ENCODE results near the gene FAM184B. TPM values are rescaled to one million over a fixed set of nuclear protein-coding genes. Genes with fewer than 3 reads are reported as not detected.

Gene FAM184B
- total RNA-seq, 1 experiment from 2014 or later = 0.09 TPM

DNA sequence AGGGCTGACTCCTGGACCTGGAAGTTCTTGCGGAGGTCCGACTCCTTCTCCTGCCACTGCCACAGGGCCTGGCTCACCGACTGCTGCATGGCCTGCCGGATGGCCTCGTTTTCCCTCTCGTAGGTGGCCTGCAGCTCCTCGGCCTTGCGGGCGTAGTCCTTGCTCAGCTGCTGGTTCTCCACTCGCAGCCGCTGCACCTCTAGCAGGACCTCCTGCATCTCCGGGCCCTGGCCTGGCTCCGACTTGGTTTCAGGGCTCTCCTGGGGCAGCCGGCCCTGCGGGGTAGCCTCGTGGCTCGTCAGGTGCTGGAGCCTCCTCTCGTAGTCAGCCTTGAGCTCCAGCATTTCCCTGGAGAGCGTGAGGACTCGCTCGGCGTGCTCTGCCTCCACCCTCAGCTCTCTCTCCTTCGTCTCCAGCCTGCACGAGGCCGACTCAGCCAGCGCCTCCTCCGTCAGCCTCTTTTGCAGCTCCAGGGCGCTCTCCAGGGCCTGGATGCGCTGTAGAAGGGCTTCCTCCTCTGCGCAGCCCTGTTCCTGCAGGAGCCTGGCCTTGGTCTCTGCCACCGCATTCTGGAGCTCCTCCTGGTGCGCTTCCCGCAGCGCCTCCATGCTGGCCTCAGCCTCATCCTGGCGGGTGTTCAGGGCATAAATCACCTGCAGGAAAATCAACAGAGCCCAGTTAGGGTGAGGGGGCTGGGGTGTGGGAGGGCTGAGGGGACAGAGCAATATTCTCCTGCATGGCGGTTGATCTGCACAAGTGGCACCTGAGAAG is 72.2 kb downstream of the FAM184B start:
- Mint-ChIP-seq H3K36me3 (ENCODE audit: insufficient read depth in 1 of 3, low read depth in 3 of 3) (no peaks in the 10 kb centered on the region), H3K4me3 (no peak overlapping the region), H3K4me1 (peaks cover 0 to 3% of the 10 kb centered on the region in 2 experiments; a peak in 1 of 4 replicates), H3K27ac (no peak overlapping the region), H3K27me3 (ENCODE audit: low read depth) (peaks cover 6% of the 10 kb centered on the region), H3K9me3 (no peaks in the 10 kb centered on the region)
- Histone ChIP-seq H2BK120ac (ENCODE audit: low read depth, low read length, poor library complexity, severe bottlenecking) (no peak overlapping the region), H4K5ac (ENCODE audit: insufficient read length, low read depth, low read length) (no peak overlapping the region), H3K9ac (ENCODE audit: extremely low read depth, insufficient read length, low read length) (no peak overlapping the region), H4K8ac (replicated peaks; ENCODE audit: insufficient read length, low read depth, low read length) (no peak overlapping the region), H3K4ac (ENCODE audit: low read depth, low read length) (no peak overlapping the region), H3K23ac (ENCODE audit: insufficient read length, low read depth, low read length) (no peak overlapping the region), H3K18ac (ENCODE audit: insufficient read length, low read depth, low read length) (no peak overlapping the region), H3K23me2 (ENCODE audit: insufficient read length, low read depth, low read length, poor library complexity, severe bottlenecking) (no peaks in the 10 kb centered on the region), H3K56ac (ENCODE audit: insufficient read length, low read depth, low read length) (no peak overlapping the region), H3K4me2 (ENCODE audit: insufficient read depth, insufficient read length, low read length) (no peak overlapping the region), H3T11ph (ENCODE audit: low read length) (no peak overlapping the region), H3K79me2 (ENCODE audit: insufficient read depth, low read length) (no peaks in the 10 kb centered on the region), H3K27me3 (ENCODE audit: insufficient read depth, low read length) (no peaks in the 10 kb centered on the region), H3K14ac (ENCODE audit: insufficient read depth, low read length) (no peak overlapping the region; the same call in 1 of the 2 replicates), H2BK15ac (ENCODE audit: low read depth, low read length) (0 out of 2 replicates have a peak overlapping the region, but pooled peaks have one; percentile 31), H2AK5ac (ENCODE audit: insufficient read length, low read length) (no peak overlapping the region), H2BK20ac (ENCODE audit: low read depth, low read length, poor library complexity, severe bottlenecking) (no peak overlapping the region), H4K20me1 (ENCODE audit: control insufficient read depth, insufficient read depth, insufficient read length) (no peaks in the 10 kb centered on the region), H3K79me1 (ENCODE audit: insufficient read depth, low read depth, low read length, poor library complexity, severe bottlenecking) (no peaks in the 10 kb centered on the region), H2AFZ (ENCODE audit: low read length) (no peak overlapping the region), H2BK12ac (ENCODE audit: insufficient read length, low read depth, low read length) (no peak overlapping the region), H2BK5ac (ENCODE audit: insufficient read length, low read length) (no peak overlapping the region), H3K4me1 (ENCODE audit: insufficient read depth, low read length) (no peaks in the 10 kb centered on the region), H4K91ac (ENCODE audit: insufficient read length, low read depth, low read length) (no peak overlapping the region), H3K27ac (ENCODE audit: insufficient read length, low read depth, low read length) (no peak overlapping the region), H3K9me3 (ENCODE audit: control insufficient read depth, low read depth, low read length) (no peaks in the 10 kb centered on the region)
- TF ChIP-seq, protein P1, sequence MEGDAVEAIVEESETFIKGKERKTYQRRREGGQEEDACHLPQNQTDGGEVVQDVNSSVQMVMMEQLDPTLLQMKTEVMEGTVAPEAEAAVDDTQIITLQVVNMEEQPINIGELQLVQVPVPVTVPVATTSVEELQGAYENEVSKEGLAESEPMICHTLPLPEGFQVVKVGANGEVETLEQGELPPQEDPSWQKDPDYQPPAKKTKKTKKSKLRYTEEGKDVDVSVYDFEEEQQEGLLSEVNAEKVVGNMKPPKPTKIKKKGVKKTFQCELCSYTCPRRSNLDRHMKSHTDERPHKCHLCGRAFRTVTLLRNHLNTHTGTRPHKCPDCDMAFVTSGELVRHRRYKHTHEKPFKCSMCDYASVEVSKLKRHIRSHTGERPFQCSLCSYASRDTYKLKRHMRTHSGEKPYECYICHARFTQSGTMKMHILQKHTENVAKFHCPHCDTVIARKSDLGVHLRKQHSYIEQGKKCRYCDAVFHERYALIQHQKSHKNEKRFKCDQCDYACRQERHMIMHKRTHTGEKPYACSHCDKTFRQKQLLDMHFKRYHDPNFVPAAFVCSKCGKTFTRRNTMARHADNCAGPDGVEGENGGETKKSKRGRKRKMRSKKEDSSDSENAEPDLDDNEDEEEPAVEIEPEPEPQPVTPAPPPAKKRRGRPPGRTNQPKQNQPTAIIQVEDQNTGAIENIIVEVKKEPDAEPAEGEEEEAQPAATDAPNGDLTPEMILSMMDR (conservative IDR thresholded peaks at IDR 0.05) = no peak
- peak; percentile 49 for DNase-seq
- WGBS (ENCODE audit: extremely low coverage, insufficient read length, low lambda C conversion rate) = no CpG with 5 or more reads among the region's 36 CpGs
